ENCODE data around the gene PHF2.

PHF2 gene

GRCh38 chr9:93724852-93725251 is 148.5 kb downstream of the PHF2 start:
- TF ChIP-seq FOXA1 (IDR thresholded peaks at IDR 0.05), result no peak
- TF ChIP-seq ELF4 (IDR thresholded peaks at IDR 0.05), result no peak
- no peak for TF ChIP-seq HDGF (IDR thresholded peaks at IDR 0.05; ENCODE audit: borderline replicate concordance)
- no peak for TF ChIP-seq LEF1 (IDR thresholded peaks at IDR 0.05; ENCODE audit: borderline replicate concordance)
- no peak for TF ChIP-seq PKNOX1 (IDR thresholded peaks at IDR 0.05)
- TF ChIP-seq TARDBP (IDR thresholded peaks at IDR 0.05), result no peak
- TF ChIP-seq FOXM1 (IDR thresholded peaks at IDR 0.05; ENCODE audit: borderline replicate concordance), result no peak
- TF ChIP-seq BHLHE40 (IDR thresholded peaks at IDR 0.05; ENCODE audit: borderline replicate concordance), result no peak
- TF ChIP-seq L3MBTL2 (conservative IDR thresholded peaks at IDR 0.05), result no peak
- TF ChIP-seq CTBP1 (IDR thresholded peaks at IDR 0.05; ENCODE audit: borderline replicate concordance), result no peak
- TF ChIP-seq ZNF384 (IDR thresholded peaks at IDR 0.05), result no peak
- CTCF ChIA-PET, result no interaction called here
- POLR2A ChIA-PET, result no interaction called here
- no peak for DNase-seq (ENCODE audit: extremely low spot score)

- CTCF ChIA-PET, result no interaction called here
- TF ChIP-seq SUZ12 (IDR thresholded peaks at IDR 0.05) (no peak), PKNOX1 (IDR thresholded peaks at IDR 0.05) (no peak), BHLHE40 (IDR thresholded peaks at IDR 0.05; ENCODE audit: borderline replicate concordance) (no peak)
Measured at GRCh38 chr9:93725382-93725781, 149.0 kb downstream of the PHF2 start.

GRCh38 chr9:93726147-93726546 is 149.8 kb downstream of the PHF2 start:
- no peak for DNase-seq (ENCODE audit: extremely low spot score)
- POLR2A ChIA-PET, result no interaction called here
- CTCF ChIA-PET, result no interaction called here
- TF ChIP-seq PKNOX1 (IDR thresholded peaks at IDR 0.05) (no peak), HDGF (IDR thresholded peaks at IDR 0.05; ENCODE audit: borderline replicate concordance) (no peak), ARNT (IDR thresholded peaks at IDR 0.05) (no peak), ELF4 (IDR thresholded peaks at IDR 0.05) (no peak), FOXK2 (IDR thresholded peaks at IDR 0.05) (no peak), TARDBP (IDR thresholded peaks at IDR 0.05) (no peak), FOXA1 (IDR thresholded peaks at IDR 0.05) (no peak), FOXM1 (IDR thresholded peaks at IDR 0.05; ENCODE audit: borderline replicate concordance) (no peak), SUZ12 (IDR thresholded peaks at IDR 0.05) (no peak)

More at GRCh38 chr9:93725382-93725781, 149.0 kb downstream of the PHF2 start:
- POLR2A ChIA-PET, result no interaction called here
- no peak for DNase-seq (ENCODE audit: extremely low spot score)

All from HEK293T (cell line).